ENCODE measurements around the gene ANK2. TPM values are rescaled to one million over a fixed set of nuclear protein-coding genes. Genes with fewer than 3 reads are reported as not detected.

ANK2 gene
- total RNA-seq, 1 donor from 2014 or later = 35.5 TPM

DNA sequence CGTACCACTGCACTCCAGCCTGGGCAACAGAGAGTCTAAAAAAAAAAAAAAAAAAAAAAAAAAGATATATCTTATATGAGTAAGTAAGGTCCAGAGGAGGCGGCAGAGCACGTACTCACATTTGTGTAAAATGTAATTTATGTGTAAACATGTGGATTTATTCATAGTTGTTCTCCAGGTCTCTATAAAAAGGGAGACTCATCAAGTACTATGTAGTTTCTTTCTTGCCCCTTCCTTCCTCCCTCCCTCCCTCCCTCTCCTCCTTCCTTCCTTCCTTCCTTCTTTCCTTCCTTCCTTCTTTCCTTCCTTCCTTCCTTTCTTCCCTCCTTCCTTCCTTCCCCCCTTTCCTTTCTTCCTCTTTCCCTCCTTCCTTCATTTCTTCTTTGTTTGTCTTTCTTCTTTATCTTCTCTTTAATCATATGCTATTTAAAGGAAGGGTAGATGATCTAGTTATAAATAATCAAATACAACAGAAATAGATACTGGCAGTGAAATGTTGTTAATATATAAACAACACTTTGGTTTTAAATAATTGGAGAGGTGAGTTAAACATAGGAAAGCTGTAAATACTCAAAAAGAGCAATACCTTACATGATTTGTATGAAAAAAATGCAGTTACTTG, 344.8 kb downstream of the ANK2 start:
- TF ChIP-seq, protein P1, sequence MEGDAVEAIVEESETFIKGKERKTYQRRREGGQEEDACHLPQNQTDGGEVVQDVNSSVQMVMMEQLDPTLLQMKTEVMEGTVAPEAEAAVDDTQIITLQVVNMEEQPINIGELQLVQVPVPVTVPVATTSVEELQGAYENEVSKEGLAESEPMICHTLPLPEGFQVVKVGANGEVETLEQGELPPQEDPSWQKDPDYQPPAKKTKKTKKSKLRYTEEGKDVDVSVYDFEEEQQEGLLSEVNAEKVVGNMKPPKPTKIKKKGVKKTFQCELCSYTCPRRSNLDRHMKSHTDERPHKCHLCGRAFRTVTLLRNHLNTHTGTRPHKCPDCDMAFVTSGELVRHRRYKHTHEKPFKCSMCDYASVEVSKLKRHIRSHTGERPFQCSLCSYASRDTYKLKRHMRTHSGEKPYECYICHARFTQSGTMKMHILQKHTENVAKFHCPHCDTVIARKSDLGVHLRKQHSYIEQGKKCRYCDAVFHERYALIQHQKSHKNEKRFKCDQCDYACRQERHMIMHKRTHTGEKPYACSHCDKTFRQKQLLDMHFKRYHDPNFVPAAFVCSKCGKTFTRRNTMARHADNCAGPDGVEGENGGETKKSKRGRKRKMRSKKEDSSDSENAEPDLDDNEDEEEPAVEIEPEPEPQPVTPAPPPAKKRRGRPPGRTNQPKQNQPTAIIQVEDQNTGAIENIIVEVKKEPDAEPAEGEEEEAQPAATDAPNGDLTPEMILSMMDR (IDR thresholded peaks at IDR 0.05; ENCODE audit: insufficient read depth, low read length, poor library complexity, severe bottlenecking) = no peak
- DNase-seq (ENCODE audit: low read depth) = no peak
- Histone ChIP-seq H3K36me3 (ENCODE audit: control insufficient read depth, insufficient read depth, low read length) (no peaks in the 10 kb centered on the region), H3K4me3 (ENCODE audit: low read depth, low read length) (no peak overlapping the region), H3K27me3 (ENCODE audit: control insufficient read depth, insufficient read depth, low read length) (no peaks in the 10 kb centered on the region)

DNA sequence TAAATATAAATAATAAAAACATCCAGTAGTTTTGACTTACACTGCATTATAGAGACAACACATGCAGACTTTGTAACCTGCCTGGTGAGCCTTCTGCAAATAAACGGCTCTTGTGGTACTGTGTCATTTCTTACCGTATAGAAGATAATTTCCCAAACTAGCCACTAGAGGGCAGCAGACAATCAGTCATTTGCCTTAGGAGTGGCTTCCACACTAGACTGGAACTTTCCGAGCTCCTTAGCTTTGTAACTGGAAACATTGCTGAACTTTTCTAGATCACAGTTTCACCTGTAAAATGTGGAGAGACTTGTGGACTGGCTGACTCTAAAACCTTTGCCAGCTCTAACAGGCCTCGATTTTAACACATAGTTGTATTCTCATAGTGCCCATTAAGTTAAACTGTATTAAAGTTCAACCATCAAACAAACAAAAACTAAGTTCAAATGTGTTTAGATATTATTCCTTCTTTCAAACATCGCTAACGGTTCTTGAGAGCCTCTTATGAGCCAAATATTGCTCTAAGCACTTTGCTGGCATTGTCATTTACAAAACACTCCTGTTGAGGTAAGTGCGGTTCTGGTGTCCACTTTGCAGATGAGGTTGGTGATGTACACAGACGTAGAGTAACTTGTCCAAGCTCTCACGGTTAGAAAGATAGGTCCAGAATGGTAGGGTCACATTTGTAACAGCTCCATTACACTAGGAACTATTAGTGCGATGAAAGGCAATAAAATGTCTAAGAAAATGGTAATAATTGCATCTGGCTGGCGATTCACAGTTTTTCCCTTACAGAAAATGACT, 345.5 kb downstream of the ANK2 start:
- Histone ChIP-seq H3K4me3 (ENCODE audit: low read depth, low read length) (no peak overlapping the region), H3K27me3 (ENCODE audit: control insufficient read depth, insufficient read depth, low read length) (no peaks in the 10 kb centered on the region), H3K36me3 (ENCODE audit: control insufficient read depth, insufficient read depth, low read length) (no peaks in the 10 kb centered on the region)
- TF ChIP-seq, protein P1 (IDR thresholded peaks at IDR 0.05; ENCODE audit: insufficient read depth, low read length, poor library complexity, severe bottlenecking) = peak; percentile 53
- no peak for DNase-seq (ENCODE audit: low read depth)

DNA sequence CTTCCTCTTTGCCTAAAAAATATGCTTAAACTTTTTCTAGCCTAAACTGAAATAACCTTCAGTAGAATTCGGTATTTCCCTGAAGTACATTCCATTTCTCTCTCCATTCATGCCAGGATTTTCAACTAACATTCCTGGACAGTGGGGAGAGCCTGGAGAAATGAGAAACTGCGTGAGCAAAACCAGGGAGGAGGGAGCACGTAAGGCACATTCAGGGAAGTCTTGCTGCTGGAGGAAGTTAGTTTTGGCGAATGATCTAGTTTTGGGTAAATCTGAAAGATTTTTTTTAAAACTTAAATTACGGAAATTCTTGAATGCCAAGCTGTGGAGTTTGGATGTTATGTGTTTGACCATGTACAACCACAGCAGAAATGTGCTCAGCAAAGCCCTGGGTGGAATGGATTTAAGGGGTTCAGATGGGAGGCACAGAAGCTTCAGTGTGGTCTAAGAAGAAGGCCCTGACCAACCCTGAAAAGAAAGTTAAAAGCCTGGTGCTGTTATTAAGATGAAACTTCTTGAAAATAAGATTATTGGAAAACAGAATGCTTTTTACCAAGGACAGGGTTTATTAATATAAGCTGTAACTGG, 347.8 kb downstream of the ANK2 start:
- TF ChIP-seq, protein P1 (IDR thresholded peaks at IDR 0.05; ENCODE audit: insufficient read depth, low read length, poor library complexity, severe bottlenecking) = no peak
- DNase-seq (ENCODE audit: low read depth) = no peak
- no peak overlapping the region for H3K4me3 ChIP-seq (ENCODE audit: low read depth, low read length)
- H3K36me3 ChIP-seq (ENCODE audit: control insufficient read depth, insufficient read depth, low read length) = no peaks in the 10 kb centered on the region
- H3K27me3 ChIP-seq (ENCODE audit: control insufficient read depth, insufficient read depth, low read length) = no peaks in the 10 kb centered on the region

DNA sequence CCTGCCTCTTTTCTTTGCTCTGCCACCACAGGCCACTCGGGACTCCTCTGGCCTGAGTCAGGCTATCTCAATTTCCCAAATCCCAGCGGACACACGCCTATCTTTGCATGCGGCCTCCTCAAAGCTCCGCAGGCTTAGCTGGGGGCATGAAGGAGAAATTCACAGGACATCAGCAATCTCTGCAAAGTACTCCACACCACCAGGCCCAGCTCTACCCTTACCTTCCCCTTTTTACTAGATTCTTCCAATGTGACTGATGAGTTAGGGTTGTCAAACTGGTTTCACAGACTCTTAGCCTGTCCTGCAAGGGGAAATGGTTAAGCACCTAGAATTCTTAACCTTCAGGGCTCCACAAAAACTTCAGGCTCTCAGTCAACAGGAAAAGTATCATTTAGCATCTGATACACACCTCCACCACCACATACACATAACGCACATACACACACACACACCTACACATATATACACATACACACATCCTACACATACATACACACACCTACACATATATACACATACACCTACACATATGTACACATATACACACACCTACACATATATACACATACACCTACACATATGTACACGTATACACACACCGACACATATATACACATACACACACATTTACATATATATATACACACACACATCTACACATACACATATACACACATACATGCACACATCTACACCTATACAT, 349.1 kb downstream of the ANK2 start:
- Histone ChIP-seq H3K27me3 (ENCODE audit: control insufficient read depth, insufficient read depth, low read length) (no peaks in the 10 kb centered on the region), H3K36me3 (ENCODE audit: control insufficient read depth, insufficient read depth, low read length) (no peaks in the 10 kb centered on the region), H3K4me3 (ENCODE audit: low read depth, low read length) (no peak overlapping the region)
- DNase-seq (ENCODE audit: low read depth) = no peak
- TF ChIP-seq, protein P1 (IDR thresholded peaks at IDR 0.05; ENCODE audit: insufficient read depth, low read length, poor library complexity, severe bottlenecking) = no peak

DNA sequence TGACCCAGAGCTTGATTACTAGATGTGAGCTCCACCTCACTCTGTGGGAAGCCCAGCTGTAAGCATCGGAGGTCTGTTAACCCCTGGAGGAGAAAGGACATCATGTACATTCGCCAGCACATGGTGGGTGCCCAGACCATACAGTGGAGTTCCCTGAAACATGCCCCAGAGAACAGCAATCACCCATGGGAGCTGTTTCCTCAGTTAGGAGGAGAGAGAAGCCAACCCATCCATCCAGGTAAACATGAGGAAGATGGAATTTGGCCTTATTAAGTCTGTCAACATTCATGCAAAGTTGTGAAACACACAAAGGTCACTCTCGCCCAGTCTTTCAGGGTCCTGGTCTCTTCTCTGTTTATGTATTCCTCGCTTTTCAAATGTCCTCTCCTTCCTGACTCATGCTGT, 354.7 kb downstream of the ANK2 start:
- no peak for DNase-seq (ENCODE audit: low read depth)
- TF ChIP-seq, protein P1 (IDR thresholded peaks at IDR 0.05; ENCODE audit: insufficient read depth, low read length, poor library complexity, severe bottlenecking) = no peak
- Histone ChIP-seq H3K4me3 (ENCODE audit: low read depth, low read length) (no peak overlapping the region), H3K27me3 (ENCODE audit: control insufficient read depth, insufficient read depth, low read length) (no peaks in the 10 kb centered on the region), H3K36me3 (ENCODE audit: control insufficient read depth, insufficient read depth, low read length) (no peaks in the 10 kb centered on the region)
